NCI-H446 treated with DMSO at 0.1 percent for 48 hours (cell line): ENCODE results near the gene GNB3.
A peak's percentile ranks its signal among the peaks of the same experiment; 100 is the strongest.

ENCODE experiments used
- DNase-seq: peaks from one replicate; lab custom pipeline; 2025; lab: John Stamatoyannopoulos, UW

The GNB3 gene

DNA sequence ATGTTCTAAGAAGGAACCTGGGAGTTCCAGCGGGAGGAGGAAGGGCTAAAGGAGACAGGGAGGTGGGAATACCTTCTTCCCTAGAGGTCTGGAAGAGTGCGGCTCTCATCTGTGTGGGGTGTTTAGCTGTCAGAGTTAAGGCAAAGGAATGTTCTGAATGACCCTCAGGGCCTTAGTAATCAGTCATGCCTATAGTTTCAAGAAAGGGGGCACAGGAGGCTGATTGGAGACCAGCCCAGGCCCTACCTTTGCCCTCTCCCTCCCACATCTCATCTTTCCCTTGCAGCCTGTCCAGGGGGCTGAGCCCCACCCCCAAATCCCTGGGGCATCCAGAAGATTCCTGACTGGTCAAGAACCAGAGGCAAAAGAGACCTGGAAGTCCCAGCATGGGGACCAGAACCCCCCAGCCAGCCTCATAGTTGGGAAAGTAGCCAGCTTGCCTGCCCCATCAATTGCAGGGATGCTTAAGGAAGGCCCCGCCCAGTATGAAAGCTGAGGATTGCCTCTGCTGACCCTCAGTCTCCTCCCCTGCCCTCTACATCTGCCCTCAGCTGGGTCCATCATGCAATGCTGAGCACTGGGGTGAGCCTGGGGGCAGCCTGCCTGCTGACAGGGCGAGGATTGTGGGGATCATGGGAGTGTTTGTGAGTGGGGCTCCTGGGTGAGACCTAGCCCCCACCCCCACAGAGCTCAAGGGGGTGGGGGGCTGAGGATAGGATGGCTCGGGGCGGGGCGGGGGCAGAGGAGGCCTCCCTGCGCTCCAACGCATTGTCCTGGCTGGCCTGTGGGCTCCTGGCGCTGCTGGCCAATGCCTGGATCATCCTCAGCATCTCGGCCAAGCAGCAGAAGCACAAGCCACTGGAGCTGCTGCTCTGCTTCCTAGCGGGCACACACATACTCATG lies 17.3 kb upstream of the GNB3 start:
- no peak for DNase-seq

DNA sequence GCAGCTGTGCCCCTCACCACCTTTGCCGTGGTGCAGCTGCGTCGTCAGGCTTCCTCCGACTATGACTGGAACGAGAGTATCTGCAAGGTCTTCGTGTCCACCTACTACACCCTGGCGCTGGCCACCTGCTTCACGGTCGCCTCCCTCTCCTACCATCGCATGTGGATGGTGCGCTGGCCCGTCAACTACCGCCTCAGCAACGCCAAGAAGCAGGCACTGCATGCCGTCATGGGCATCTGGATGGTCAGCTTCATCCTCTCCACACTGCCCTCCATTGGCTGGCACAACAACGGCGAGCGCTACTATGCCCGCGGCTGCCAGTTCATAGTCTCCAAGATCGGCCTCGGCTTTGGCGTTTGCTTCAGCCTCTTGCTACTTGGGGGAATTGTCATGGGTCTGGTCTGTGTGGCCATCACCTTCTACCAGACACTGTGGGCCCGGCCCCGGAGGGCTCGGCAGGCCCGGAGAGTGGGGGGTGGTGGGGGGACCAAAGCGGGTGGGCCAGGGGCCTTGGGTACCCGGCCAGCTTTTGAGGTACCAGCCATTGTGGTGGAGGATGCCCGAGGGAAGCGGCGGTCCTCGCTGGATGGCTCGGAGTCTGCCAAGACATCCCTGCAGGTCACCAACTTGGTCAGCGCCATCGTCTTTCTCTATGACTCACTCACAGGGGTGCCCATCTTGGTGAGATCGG lies 16.5 kb upstream of the GNB3 start:
- no peak for DNase-seq

DNA sequence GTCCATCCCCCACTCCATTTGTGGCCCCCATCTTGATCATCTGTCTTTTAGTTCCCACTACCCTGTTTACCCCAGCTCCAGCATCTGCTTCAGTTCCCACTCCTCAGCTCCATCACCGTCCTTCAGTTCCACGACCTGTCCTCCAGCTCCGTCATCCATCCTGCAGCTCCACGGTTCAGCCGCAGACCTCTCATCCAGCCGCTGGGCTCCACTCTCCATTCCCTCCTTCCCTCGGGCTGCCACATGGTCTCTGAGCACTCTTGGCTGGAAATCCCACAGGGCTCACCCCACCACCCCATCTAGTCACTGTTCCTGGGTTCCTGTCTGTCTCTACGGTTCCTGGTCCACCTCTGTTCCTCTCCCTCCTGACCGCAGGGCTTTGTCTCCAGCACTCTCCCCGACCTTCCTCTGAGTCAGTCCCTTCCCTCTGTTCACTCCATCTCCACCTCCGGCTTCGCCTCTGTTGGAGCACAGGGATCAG lies 15.8 kb upstream of the GNB3 start:
- no peak for DNase-seq

DNA sequence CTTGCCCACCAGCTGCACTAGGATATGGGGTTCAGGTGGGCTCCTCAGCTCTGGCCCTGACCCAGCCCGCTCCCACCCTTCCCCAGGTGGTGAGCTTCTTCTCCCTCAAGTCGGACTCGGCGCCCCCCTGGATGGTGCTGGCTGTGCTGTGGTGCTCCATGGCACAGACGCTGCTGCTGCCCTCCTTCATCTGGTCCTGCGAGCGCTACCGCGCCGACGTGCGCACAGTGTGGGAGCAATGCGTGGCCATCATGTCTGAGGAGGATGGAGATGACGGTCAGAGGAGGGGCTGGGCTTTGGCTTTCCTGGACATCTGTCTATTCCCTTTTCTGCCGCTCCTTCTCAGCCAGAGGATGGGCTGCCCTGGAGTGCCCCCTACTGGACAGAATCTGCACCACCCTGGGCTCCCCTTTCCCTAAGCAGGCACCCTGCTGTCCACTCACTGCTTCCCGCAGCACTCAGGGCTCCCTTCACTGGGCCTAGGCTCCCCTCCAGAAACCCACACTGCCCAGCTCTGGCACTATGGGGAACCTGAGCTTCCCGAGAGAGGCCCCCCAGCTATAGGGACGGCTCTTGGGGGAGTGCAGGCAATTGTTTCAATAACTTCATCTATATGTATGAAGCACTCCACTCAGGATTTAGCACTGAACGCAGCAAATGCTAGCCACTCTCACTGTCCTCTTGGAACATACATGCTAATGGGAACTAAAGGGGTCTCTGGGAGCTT lies 15.2 kb upstream of the GNB3 start:
- peak; percentile 68 for DNase-seq

DNA sequence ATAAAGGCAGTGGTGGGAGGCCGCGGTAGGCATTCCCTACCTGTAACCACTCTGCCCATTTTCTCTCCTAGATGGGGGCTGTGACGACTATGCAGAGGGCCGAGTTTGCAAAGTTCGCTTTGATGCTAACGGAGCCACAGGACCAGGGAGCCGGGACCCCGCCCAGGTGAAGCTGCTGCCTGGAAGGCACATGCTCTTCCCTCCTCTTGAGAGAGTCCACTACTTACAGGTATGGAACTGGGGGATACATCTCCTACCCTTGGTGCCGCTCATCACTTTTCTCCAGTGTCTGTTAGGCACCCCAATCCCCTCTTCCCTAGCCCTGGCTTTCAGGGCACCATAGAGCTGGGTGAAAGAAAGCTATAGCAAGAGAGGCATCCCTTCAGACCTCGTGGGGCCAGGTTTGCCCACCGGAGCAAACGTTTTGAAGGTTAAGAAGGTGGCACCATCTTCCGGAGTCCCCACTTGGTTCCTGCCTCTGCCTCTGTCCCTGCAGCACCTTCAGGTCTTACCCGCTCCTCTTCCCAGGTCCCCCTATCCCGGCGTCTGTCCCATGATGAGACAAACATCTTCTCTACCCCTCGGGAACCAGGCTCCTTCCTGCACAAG lies 14.5 kb upstream of the GNB3 start:
- DNase-seq = no peak

DNA sequence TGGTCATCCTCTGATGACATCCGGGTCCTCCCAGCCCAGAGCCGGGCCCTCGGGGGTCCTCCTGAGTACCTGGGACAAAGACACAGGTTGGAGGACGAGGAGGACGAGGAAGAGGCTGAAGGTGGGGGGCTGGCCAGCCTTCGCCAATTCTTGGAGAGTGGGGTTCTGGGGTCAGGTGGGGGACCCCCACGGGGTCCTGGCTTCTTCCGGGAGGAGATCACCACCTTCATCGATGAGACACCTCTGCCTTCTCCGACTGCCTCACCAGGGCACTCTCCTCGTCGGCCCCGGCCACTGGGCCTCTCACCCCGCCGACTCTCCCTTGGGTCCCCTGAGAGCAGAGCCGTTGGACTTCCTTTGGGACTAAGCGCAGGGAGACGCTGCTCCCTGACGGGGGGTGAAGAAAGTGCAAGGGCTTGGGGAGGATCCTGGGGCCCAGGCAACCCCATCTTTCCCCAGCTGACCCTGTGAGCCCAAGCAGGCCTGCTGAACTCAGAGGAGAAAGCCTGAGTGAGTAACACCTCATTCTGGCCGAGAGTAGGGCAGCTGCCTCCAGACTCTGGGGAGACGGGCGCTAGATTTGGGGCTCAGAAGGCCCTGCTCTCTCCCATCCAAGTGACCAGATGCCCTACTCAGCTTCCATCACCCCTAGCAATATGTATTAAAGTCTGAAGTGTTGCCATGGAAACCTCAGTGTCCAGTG lies 13.8 kb upstream of the GNB3 start:
- DNase-seq = no peak

DNA sequence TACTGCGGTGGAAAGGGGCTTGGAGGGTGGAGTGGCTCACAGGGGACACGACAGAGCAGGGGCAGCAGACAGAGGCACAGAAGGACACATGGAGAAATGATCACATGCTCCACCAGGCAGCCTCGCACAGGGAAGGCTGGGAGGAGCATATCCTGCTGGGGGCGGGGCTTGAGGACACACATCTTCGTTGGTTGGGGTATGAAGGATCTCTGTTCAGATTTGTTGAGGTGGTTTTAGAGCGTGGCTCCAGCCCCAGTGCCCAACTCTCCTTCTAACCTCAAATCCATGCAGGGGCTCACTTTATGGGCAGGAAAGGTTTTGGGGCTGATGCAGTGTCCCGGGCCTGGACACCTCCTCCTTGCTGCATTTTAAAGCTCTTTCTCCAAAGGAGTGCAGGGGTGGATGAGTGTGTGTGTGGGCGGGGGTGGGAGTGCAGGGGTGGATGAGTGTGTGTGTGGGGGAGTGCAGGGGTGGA lies 13.3 kb upstream of the GNB3 start:
- peak; percentile 82 for DNase-seq

DNA sequence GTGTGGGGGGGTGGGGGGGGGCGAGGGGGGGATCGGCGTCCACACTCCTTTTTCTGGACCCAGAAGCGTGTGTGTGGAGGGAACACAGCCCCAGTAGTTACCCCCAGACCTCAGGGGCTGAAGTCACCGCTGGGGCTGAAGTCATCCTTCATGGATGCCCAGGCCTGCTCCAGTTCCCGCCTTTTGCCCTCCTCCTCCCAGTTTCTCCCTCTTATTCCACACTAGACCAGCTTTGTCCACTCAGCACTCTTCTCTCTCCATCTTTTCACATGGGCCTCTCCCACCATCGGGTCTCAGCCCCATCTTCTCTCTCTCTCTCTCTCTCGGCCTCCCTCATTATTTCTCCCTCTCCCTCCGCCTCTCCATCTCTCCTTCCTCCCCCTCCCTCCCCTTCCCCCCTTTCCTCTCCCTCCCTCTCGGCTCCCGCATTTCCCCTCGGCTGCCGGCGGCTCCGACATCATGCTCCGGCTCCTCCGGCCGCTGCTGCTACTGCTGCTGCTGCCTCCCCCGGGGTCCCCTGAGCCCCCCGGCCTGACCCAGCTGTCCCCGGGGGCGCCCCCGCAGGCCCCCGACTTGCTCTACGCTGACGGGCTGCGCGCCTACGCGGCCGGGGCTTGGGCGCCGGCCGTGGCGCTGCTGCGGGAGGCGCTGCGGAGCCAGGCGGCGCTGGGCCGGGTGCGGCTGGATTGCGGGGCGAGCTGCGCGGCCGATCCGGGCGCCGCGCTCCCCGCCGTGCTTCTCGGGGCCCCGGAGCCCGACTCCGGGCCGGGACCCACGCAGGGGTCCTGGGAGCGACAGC lies 12.5 kb upstream of the GNB3 start, which contains the start of gene P3H3:
Gene P3H3, plus strand, starts transcription at position 426 of the 799 bp plus-strand sequence. Its CDS starts 34 bp downstream, at position 460.
- DNase-seq = peak; percentile 29

DNA sequence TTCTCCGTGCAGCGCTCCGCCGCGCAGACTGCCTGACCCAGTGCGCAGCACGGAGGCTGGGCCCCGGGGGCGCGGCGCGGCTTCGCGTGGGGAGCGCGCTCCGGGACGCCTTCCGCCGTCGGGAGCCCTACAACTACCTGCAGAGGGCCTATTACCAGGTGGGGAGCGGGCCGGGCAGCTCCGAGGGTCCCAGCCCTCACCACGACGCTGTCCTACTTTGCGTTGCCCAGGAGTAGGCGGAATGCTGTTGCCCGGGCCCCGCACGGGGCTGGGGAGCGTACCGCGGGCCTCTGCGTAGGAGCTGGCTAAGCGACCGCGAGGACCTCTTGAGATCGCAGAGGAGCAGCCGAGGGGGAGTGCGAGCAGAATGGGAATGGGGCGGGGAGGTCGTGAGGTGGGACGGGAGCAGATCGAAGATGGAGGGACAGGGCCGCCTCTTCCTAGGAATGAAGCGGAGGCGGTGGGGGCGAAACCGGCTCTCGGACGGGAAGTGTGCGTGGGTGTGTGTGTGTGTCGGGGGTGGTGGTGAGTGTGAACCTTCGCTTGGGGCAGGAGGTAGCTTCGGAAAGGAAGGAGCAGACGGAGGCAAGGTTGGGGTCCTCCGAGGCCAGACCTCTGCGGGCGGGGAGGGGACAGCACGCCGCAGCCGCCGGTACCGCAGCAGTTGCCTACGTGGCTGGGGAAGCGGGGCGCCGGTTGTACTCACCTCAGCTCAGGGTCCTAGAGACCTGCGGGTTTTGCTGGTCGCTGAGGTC lies 11.8 kb upstream of the GNB3 start:
- DNase-seq = no peak

DNA sequence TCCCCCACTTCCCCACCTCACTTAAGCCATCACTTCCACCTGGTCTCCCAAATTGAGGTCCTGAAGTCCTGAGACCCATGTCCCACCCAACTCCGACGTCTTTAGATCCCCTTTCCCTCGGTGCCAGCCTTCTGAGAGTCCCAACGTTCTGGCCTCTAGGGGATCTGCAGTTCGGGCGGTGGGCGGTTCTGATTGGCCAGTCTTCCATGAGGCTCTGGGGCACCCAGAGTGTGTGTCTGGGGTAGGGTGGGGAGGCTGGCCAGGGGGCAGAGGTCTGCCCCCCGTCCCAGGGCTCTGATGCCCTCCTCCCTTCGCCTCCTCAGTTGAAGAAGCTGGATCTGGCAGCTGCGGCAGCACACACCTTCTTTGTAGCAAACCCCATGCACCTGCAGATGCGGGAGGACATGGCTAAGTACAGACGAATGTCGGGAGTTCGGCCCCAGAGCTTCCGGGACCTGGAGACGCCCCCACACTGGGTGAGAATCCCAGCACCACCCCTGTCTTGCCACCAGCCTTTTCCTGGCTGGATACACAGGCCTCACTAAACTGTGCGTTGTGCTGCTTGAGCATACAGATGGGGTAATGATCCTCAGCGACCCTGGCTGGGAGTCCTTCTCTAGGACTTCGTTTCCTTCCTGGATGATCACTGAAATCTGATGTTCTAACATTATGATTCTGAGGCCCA lies 11.0 kb upstream of the GNB3 start:
- peak; percentile 4 for DNase-seq

DNA sequence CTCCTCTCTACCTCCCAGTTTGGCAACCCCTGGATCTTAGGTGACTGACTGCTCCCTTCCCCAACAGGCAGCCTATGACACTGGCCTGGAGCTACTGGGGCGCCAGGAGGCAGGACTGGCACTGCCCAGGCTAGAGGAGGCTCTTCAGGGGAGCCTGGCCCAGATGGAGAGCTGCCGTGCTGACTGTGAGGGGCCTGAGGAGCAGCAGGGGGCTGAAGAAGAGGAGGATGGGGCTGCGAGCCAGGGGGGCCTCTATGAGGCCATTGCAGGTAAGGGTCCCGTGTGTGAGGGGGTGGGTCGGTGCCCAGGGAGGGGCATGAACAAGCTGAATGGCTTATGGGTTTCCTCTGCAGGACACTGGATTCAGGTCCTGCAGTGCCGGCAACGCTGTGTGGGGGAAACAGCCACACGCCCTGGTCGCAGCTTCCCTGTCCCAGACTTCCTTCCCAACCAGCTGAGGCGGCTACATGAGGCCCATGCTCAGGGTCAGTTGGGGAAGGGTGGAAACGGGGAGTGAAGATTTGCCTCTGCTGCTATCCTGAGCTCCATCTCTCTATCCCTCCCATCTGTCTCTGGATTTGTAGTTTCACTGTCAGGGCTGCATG lies 10.3 kb upstream of the GNB3 start:
- DNase-seq = no peak

DNA sequence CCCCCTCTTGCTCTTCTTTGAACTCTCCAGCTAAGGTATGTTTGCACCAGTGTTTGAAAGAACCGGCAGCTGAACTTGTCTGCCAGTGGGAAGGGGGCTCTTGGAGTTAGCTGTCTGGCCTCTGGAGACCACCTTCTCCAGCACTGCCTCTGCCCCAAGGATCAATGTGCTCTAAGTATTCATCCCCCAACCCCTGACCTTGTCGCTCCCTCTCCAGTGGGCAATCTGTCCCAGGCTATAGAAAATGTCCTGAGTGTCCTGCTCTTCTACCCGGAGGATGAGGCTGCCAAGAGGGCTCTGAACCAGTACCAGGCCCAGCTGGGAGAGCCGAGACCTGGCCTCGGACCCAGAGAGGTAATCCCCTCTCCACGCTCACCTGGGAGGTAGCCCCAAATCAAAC lies 9.7 kb upstream of the GNB3 start:
- DNase-seq = no peak

DNA sequence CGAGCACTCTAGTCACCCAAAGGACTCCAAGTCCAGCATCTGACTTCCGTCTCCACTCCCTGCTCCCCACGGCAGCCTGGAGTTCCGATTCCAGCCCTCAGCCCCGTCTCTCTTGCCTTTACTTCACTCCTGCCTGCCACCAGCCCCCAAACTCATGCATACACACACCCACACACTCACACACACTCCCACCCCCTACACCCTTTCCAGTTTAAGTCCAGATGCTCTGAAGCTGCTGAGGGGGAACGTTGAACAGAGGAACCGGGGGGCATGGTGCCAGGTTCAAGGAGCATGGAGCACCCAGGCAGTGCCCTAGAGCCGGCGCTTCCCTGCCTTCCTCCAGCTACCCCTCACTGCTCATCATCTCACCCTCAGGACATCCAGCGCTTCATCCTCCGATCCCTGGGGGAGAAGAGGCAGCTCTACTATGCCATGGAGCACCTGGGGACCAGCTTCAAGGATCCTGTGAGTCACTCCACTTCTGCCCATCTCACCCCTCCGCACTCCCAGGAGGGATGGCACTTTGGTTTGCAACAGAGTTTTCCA lies 9.2 kb upstream of the GNB3 start:
- no peak for DNase-seq

DNA sequence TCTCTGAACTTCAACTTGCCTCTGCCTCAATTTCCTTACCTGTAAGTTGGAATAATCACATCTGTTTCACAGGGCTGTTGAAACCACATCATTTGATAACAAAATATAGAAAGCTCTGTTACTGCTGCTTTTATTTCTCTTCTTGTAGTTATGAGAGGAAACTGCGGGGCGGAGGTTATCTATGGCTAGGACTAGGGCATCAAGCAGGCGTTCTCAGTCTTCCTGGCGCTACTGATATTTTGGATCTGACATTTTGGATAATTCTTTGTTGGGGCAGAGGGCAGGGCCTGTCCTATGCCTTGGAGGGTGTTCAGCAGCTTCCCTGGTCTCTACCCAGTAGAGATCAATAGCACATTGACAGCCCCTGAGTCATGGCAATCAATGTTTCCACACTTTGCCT lies 8.6 kb upstream of the GNB3 start:
- no peak for DNase-seq

DNA sequence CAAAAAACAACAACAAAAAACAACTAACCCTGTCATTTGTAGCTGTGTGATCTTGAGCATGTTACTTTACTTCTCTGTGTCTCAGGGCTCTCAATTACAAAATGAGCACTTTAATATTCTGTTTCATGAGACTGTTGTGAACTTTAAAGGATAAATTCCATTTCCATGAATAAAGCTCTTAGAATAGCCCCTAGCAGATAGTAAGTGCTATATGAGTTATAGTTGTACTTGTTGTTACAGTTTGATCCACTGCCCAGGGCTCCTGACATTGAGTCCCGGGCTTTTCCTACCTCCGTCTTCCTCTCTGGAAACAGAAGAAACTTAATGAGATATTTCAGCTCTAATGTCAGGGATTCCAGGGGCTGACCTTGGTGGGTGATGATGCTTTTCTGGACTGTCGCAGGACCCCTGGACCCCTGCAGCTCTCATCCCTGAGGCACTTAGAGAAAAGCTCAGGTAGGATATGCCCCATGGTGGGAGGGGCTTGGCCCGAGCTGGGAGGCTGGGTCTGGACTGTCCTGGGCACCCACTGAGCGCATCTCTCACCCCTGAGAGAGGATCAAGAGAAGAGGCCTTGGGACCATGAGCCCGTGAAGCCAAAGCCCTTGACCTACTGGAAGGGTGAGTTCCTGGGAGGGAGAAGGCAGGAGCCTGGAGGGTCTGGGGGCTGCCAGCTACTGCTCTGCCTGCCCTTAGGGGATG lies 7.4 kb upstream of the GNB3 start:
- DNase-seq = no peak

DNA sequence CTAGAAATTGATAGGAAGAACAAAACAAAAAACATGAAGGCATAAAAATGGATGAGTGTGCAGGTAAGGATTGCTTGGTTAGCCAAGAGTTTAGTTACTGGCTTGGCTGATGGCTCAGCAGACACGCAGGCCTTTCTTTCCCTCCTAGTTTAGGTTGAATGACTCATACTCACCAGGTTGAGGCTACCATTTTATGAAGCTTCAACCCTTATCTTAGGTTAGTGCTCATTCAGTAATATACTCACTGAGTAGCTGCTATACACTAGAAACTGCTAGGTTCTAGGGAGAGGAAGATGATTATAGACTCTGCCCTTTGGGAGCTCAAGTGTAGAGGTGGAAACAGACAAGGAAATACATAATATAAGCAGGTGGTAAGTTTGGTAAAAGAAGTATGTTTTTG lies 6.5 kb upstream of the GNB3 start:
- DNase-seq = no peak

DNA sequence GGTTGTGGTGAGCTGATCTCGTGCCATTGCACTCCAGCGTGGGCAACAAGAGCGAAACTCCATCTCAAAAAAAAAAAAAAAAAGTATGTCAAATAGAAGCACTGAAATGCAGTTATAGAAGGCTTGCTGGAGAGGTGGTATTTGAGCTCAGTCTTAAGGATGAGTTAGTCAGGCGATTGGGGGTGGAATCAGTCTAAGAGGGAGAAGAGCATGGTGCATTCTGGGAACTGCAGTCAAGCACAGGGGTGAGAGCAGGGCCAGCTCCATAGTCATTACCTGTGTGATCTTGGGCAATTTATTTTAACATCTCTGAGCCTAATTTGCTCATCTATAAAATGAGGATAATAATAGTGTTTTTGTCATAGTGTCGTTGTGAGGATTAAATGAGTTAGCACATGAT lies 5.9 kb upstream of the GNB3 start:
- no peak for DNase-seq

DNA sequence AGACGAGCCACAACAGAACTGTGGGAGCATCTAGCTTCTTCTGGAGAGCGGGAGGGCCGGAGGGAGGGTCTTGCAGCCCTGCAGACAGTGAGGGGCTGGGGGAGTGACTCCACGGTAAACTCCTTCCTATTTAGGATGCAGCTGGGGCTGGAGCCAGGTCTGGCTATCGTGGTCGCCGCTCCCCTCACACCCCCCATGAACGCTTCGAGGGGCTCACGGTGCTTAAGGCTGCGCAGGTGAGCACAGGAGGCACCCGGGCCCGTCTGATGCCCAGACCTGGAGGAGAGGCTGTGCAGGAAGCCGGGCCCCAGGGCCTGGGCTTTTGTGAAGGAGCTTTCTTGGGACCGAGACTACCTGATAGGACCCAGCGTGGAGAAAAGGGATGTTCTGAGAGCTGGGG lies 3.9 kb upstream of the GNB3 start:
- no peak for DNase-seq
